Kidney epithelial cell (primary cell): ENCODE results near the gene CELF5. TPM values are rescaled to one million over a fixed set of nuclear protein-coding genes. Genes with fewer than 3 reads are reported as not detected.
"Not testable (repeated sequence)": the region's sequence is repeated elsewhere in the genome, so short reads cannot be mapped to it uniquely, and the experiment has no call there.

ENCODE experiments used
- DNase-seq: peaks from one replicate; pipeline ENCODE4 v3.0.0-alpha.2; 2010; ENCODE audit warnings: low read depth
- H3K27me3 ChIP-seq: 2 replicates; pipeline ENCODE4 v1.6.0; 2011; ENCODE audit warnings: low read length; ENCODE audit not compliant: control insufficient read depth, insufficient read depth
- H3K36me3 ChIP-seq: 2 replicates; pipeline ENCODE4 v1.5.1; 2011; ENCODE audit warnings: low read length; ENCODE audit not compliant: control insufficient read depth, insufficient read depth
- H3K4me3 ChIP-seq: 2 replicates; pipeline ENCODE4 v1.5.1; 2011; ENCODE audit warnings: low read depth, mild to moderate bottlenecking, control low read depth, low read length
- total RNA-seq: library from RNA; depleted of rRNA; stranded (reverse); fragments of >200 nt; gene quantifications from 2 replicates; pipeline ENCODE4 v1.2.3, GENCODE V29; 2015
- TF ChIP-seq, protein P1 (sequence below): IDR thresholded peaks from 2 replicates; pipeline ENCODE4 v1.5.1; 2011; ENCODE audit warnings: mild to moderate bottlenecking, moderate library complexity, low read length, control low read depth, inconsistent platforms; ENCODE audit not compliant: insufficient read depth, poor library complexity, severe bottlenecking

The CELF5 gene
- total RNA-seq, 1 donor from 2014 or later: 0.17 TPM

DNA sequence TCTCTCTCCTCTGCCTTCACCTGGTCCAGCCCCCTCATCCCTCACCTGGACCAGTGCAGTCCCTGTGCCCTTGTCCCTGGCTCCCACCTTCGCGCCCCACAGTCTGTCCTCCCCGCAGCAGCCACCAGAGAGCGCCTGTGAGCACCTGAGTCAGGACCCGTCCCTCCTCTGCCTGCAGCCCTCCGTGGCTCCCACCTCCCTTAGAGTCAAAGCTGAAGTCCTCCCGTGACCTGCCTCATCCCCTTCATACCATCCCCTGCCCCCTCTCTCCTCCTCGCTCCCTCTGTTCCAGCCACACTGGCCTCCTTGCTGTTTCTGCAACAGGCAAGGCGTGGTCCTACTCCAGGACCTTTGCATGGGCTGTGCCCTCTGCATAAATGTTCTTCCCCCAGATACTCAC is 10.3 kb downstream of the CELF5 start:
- no peaks in the 10 kb centered on the region for H3K36me3 ChIP-seq
- DNase-seq: no peak
- TF ChIP-seq, protein P1, sequence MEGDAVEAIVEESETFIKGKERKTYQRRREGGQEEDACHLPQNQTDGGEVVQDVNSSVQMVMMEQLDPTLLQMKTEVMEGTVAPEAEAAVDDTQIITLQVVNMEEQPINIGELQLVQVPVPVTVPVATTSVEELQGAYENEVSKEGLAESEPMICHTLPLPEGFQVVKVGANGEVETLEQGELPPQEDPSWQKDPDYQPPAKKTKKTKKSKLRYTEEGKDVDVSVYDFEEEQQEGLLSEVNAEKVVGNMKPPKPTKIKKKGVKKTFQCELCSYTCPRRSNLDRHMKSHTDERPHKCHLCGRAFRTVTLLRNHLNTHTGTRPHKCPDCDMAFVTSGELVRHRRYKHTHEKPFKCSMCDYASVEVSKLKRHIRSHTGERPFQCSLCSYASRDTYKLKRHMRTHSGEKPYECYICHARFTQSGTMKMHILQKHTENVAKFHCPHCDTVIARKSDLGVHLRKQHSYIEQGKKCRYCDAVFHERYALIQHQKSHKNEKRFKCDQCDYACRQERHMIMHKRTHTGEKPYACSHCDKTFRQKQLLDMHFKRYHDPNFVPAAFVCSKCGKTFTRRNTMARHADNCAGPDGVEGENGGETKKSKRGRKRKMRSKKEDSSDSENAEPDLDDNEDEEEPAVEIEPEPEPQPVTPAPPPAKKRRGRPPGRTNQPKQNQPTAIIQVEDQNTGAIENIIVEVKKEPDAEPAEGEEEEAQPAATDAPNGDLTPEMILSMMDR: peak; percentile 25

DNA sequence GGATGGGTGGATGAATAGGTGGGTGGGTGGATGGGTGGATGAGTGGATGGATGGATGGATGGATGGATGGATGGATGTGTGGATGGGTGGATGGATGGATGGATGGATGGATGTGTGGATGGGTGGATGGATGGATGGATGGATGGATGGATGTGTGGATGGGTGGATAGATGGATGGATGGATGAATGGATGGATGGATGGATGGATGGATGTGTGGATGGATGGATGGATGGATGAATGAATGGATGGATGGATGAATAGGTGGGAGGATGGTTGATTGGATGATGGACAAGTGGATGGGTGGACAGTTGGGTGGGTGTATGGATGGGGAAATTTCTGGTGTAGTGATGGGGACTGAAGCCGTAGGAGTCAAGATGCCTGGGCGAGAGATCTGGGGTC is 11.1 kb downstream of the CELF5 start:
- DNase-seq, H3K27me3 ChIP-seq, H3K36me3 ChIP-seq, H3K4me3 ChIP-seq: not testable (repeated sequence)

More for the DNA sequence above, 10.3 kb downstream of the CELF5 start:
- no peak overlapping the region for H3K4me3 ChIP-seq
- peaks cover 6% of the 10 kb centered on the region for H3K27me3 ChIP-seq

DNA sequence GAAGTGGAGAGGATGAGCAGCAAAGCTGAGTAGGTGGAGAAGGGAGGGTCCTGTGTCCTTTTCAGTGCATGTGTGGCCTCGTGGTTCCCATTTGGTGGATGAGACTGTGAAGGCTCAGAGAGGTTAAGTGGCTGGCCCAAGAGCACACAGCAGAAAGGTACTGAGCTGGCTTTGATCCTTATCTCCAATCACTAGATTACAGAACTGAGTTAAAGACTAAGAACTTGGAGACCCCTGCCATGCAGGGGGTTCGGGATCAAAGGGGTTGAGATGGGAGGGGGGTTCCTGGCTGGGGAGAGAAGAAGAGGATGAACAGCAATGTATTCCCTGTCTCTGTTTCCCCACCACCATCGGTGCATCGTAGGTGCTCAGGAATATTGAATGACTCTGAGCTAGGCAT is 11.8 kb downstream of the CELF5 start:
- TF ChIP-seq, protein P1: no peak
- no peak for DNase-seq
- peaks cover 3% of the 10 kb centered on the region for H3K27me3 ChIP-seq
- no peaks in the 10 kb centered on the region for H3K36me3 ChIP-seq
- no peak overlapping the region for H3K4me3 ChIP-seq

DNA sequence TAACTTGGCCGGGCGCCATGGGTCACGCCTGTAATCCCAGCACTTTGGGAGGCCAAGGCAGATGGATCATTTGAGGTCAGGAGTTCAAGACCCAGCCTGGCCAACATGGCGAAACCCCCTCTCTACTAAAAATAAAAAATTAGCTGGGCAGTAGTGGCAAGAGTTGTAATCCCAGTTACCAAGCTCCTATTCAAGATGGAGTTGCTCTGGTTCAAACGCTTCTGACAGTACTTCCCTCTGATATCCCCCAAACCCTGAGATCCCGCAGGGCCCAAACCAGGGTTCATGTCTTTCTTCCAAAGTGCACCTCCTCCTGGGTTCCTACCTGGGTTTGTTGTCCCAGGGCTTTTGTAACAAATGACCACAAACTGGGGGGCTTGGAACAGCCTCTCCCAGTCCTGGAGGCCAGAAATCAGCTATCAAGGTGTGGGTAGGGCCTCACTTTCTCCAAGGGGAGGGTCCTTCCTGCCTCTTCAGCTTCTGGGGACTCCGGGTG is 13.7 kb downstream of the CELF5 start:
- no peak overlapping the region for H3K4me3 ChIP-seq
- no peaks in the 10 kb centered on the region for H3K36me3 ChIP-seq
- DNase-seq: no peak
- TF ChIP-seq, protein P1: no peak
- peaks cover 3% of the 10 kb centered on the region for H3K27me3 ChIP-seq

DNA sequence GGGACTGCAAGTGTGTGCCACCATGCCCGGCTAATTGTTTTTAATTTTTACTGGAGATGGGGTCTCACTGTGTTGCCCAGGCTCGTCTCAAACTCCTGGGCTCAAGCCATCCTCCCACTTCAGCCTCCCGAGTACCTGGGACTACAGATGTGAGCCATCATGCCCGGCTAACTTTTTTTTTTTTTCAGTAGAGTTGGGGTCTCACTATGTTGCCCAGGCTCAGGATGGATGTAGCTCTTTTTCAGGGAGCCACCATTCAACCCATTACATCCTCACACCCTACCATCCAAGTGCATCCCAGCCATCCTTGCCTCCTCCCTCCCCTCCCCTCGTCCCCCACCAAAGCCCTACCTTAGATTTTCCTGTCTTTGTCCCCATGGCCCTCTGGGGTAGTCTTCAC is 14.9 kb downstream of the CELF5 start:
- TF ChIP-seq, protein P1: no peak
- peaks cover 3% of the 10 kb centered on the region for H3K27me3 ChIP-seq
- no peak for DNase-seq
- no peaks in the 10 kb centered on the region for H3K36me3 ChIP-seq
- no peak overlapping the region for H3K4me3 ChIP-seq

DNA sequence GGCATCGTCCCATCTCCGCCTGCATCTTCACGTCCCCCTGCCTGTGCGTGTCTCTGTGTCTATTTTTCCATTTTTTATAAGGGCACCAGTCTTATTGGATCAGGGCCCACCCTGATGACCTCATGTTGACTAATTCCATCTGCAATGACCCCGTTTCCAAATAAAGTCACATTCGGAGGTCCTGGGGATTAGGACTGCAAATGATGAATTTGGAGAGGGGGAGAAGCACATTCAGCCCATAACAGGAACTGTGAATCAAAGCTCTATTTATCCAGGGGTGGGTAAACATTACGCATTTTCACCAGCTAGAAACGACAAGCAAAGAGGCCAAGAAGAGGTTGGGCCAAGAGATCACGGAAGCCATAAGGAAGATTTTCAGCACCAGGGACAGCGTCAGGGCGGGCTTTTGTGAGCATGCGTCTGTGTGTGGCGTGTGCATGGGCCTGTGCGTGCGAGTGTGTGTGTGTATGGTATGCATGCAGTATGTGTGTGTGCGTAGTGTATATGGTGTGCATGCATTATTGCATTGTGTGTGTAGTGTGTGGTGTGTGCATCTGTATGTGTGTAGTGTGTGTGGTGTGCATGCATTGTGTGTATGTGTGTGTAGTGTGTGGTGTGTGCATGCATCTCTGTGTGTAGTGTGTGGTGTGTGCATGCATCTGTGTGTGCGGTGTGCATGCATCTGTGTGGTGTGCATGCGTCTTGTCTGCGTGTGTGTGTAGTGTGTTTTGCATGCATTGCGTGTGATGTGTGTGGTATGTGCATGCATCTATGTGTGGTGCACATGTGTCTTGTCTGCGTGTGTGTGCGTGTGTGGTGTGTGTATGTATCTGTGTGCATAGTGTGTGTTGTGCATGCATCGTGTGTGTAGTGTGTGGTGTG is 19.6 kb downstream of the CELF5 start:
- H3K36me3 ChIP-seq: no peaks in the 10 kb centered on the region
- H3K27me3 ChIP-seq: no peaks in the 10 kb centered on the region
- TF ChIP-seq, protein P1: no peak
- no peak overlapping the region for H3K4me3 ChIP-seq
- DNase-seq: peak; percentile 5
